ENCODE data around the gene MYO9B.
A peak's percentile ranks its signal among the peaks of the same experiment; 100 is the strongest.
"Not testable (repeated sequence)": the region's sequence is repeated elsewhere in the genome, so short reads cannot be mapped to it uniquely, and the experiment has no call there.

MYO9B gene

GRCh38 chr19:17184371-17184841 lies 108.8 kb downstream of the MYO9B start:
- no peak for DNase-seq

- DNase-seq = no peak
Observed at GRCh38 chr19:17185590-17185989, 110.0 kb downstream of the MYO9B start.

GRCh38 chr19:17191736-17192135 lies 116.2 kb downstream of the MYO9B start:
- DNase-seq = not testable (repeated sequence)

GRCh38 chr19:17192751-17193150 lies 117.2 kb downstream of the MYO9B start:
- no peak for DNase-seq

- no peak for DNase-seq
Observed at GRCh38 chr19:17194608-17195007, 119.0 kb downstream of the MYO9B start.

GRCh38 chr19:17195106-17195505 lies 119.5 kb downstream of the MYO9B start:
- no peak for DNase-seq

GRCh38 chr19:17196610-17197009 lies 121.0 kb downstream of the MYO9B start:
- DNase-seq = no peak

- DNase-seq = no peak
Observed at GRCh38 chr19:17197666-17198065, 122.1 kb downstream of the MYO9B start.

- DNase-seq = no peak
Observed at GRCh38 chr19:17200408-17201079, 125.0 kb downstream of the MYO9B start.

GRCh38 chr19:17202249-17202648 lies 126.7 kb downstream of the MYO9B start:
- DNase-seq = no peak

- no peak for DNase-seq
Observed at GRCh38 chr19:17202713-17203112, 127.1 kb downstream of the MYO9B start.

- DNase-seq = peak in 1 of 2 experiments; percentile 57
Observed at GRCh38 chr19:17205237-17206140, 129.9 kb downstream of the MYO9B start.

- DNase-seq = no peak
Observed at GRCh38 chr19:17206736-17207581, 131.4 kb downstream of the MYO9B start.

GRCh38 chr19:17209126-17210036 lies 133.8 kb downstream of the MYO9B start:
- DNase-seq = no peak

- no peak for DNase-seq
Observed at GRCh38 chr19:17210296-17210695, 134.7 kb downstream of the MYO9B start.

GRCh38 chr19:17211547-17212446 lies 136.2 kb downstream of the MYO9B start:
- DNase-seq = no peak

- no peak for DNase-seq
Observed at GRCh38 chr19:17213334-17213733, 137.8 kb downstream of the MYO9B start.

- DNase-seq = peak in 1 of 2 experiments; percentile 51
Observed at GRCh38 chr19:17214508-17215126, 139.0 kb downstream of the MYO9B start.

- DNase-seq = peak; percentile 92 to 93
Observed at GRCh38 chr19:17215127-17215971, 139.8 kb downstream of the MYO9B start, which contains the start of gene USE1. USE1 (plus strand) TSS chr19:17215357; CDS start chr19:17215406, 49 bp downstream.

Data from NCI-H524 (cell line).